ENCODE data around the gene BHLHA15. TPM values are rescaled to one million over a fixed set of nuclear protein-coding genes. Genes with fewer than 3 reads are reported as not detected.

Gene BHLHA15
- total and polyA plus RNA-seq, 2 experiments from 2014 or later: 0.39 to 2.3 TPM

DNA sequence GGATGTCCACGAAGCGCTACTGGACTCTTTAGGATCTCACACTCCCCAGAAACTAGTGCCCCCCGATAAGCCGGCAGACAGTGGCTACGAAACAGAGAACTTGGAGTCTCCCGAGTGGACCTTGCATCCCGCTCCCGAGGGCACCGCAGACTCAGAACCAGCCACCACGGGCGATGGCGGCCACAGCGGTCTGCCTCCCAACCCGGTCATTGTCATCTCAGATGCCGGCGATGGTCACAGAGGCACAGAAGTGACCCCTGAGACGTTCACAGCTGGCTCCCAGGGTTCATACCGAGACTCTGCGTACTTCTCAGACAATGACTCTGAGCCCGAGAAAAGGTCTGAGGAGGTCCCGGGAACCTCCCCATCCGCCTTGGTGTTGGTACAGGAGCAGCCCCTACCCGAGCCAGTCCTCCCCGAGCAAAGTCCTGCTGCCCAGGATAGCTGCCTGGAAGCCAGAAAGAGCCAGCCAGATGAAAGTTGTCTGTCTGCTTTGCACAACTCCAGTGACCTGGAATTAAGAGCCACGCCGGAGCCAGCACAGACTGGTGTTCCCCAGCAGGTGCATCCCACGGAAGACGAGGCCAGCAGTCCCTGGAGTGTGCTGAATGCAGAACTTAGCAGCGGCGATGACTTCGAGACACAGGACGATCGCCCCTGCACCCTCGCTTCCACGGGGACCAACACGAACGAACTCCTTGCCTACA, 17.6 kb upstream of the BHLHA15 start:
- H3K36me3 ChIP-seq (replicated peaks; ENCODE audit: insufficient read depth, low read depth): no peaks in the 10 kb centered on the region
- no peak for TF ChIP-seq EZH2 (IDR thresholded peaks at IDR 0.05; ENCODE audit: borderline replicate concordance)
- TF ChIP-seq EZH2phosphoT487 (IDR thresholded peaks at IDR 0.05; ENCODE audit: low read depth, severe bottlenecking, unreplicated experiment): no peak
- TF ChIP-seq, protein P1, sequence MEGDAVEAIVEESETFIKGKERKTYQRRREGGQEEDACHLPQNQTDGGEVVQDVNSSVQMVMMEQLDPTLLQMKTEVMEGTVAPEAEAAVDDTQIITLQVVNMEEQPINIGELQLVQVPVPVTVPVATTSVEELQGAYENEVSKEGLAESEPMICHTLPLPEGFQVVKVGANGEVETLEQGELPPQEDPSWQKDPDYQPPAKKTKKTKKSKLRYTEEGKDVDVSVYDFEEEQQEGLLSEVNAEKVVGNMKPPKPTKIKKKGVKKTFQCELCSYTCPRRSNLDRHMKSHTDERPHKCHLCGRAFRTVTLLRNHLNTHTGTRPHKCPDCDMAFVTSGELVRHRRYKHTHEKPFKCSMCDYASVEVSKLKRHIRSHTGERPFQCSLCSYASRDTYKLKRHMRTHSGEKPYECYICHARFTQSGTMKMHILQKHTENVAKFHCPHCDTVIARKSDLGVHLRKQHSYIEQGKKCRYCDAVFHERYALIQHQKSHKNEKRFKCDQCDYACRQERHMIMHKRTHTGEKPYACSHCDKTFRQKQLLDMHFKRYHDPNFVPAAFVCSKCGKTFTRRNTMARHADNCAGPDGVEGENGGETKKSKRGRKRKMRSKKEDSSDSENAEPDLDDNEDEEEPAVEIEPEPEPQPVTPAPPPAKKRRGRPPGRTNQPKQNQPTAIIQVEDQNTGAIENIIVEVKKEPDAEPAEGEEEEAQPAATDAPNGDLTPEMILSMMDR (IDR thresholded peaks at IDR 0.05; ENCODE audit: poor library complexity): no peak
- no peak overlapping the region for H3K4me3 ChIP-seq
- peaks cover 2% of the 10 kb centered on the region for H3K79me2 ChIP-seq
- no peak overlapping the region for H2AFZ ChIP-seq
- no peaks in the 10 kb centered on the region for H3K4me1 ChIP-seq (ENCODE audit: insufficient read depth)
- no peak overlapping the region for H3K27ac ChIP-seq
- DNase-seq (ENCODE audit: low spot score): no peak
- H3K4me2 ChIP-seq: no peak overlapping the region
- H4K20me1 ChIP-seq (ENCODE audit: insufficient read depth, poor library complexity, severe bottlenecking): no peaks in the 10 kb centered on the region
- 97% methylated on average over 37 of the region's 37 CpGs for WGBS (ENCODE audit: low lambda C conversion rate, missing lambda C conversion rate)
- no peaks in the 10 kb centered on the region for H3K9me3 ChIP-seq (ENCODE audit: low read depth)
- H3K27me3 ChIP-seq: no peaks in the 10 kb centered on the region
- H3K9me2 ChIP-seq (replicated peaks; ENCODE audit: insufficient read depth): no peaks in the 10 kb centered on the region

- WGBS (ENCODE audit: low lambda C conversion rate, missing lambda C conversion rate): 97% methylated on average over 28 of the region's 28 CpGs
- Histone ChIP-seq H3K79me2 (peaks cover 6% of the 10 kb centered on the region), H3K4me3 (no peak overlapping the region), H3K27ac (no peak overlapping the region), H3K4me2 (no peak overlapping the region), H3K9me2 (replicated peaks; ENCODE audit: insufficient read depth) (no peaks in the 10 kb centered on the region), H3K36me3 (replicated peaks; ENCODE audit: insufficient read depth, low read depth) (no peaks in the 10 kb centered on the region), H3K9me3 (ENCODE audit: low read depth) (no peaks in the 10 kb centered on the region), H2AFZ (no peak overlapping the region), H3K27me3 (no peaks in the 10 kb centered on the region), H3K4me1 (ENCODE audit: insufficient read depth) (no peaks in the 10 kb centered on the region), H4K20me1 (ENCODE audit: insufficient read depth, poor library complexity, severe bottlenecking) (no peaks in the 10 kb centered on the region)
- TF ChIP-seq, protein P1 (IDR thresholded peaks at IDR 0.05; ENCODE audit: poor library complexity): no peak
- TF ChIP-seq EZH2phosphoT487 (IDR thresholded peaks at IDR 0.05; ENCODE audit: low read depth, severe bottlenecking, unreplicated experiment): no peak
- no peak for DNase-seq (ENCODE audit: low spot score)
Measured at GRCh38 chr7:98194186-98194585, 17.1 kb upstream of the BHLHA15 start.

DNA sequence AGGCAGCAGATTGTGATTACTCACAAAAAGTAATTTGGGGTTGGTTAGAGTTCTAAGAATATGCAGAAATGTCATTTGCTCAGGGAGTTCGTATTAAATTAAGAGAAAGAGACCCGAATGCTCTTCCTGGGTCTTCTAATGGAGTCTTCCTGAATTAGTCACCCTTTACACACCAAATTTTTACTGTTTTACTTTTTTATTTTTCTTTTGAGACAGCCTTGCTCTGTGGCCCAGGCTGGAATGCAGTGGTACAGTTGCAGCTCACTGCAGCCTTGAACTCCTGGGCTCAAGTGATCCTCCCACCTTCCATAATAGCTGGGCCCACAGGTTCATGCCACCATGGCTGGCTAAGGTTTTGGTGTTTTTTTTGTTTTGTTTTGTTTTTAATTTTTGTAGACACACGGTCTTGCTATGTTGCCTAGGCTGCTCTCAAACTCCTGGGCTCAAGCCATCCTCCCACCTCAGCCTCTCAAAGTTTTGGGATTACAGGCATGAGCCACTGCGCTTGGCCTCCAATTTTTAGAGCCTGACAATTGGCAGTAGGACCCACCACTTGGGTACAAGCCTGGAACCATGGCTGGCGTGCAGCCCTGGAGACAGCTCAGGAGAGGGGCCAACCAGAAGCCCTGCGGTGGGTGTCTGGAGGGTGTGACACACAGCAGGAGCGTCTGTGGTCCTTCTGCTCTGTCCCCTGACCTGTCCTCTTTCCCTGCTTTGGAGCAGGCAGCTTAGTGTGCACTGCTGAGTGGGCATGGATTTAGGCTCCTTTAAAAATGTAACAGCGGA, 16.4 kb upstream of the BHLHA15 start:
- Histone ChIP-seq H3K27ac (no peak overlapping the region), H3K4me3 (no peak overlapping the region), H3K9me3 (ENCODE audit: low read depth) (no peaks in the 10 kb centered on the region), H2AFZ (no peak overlapping the region), H3K79me2 (peaks cover 12% of the 10 kb centered on the region), H3K27me3 (no peaks in the 10 kb centered on the region), H3K36me3 (replicated peaks; ENCODE audit: insufficient read depth, low read depth) (no peaks in the 10 kb centered on the region), H3K9me2 (replicated peaks; ENCODE audit: insufficient read depth) (no peaks in the 10 kb centered on the region), H3K4me2 (no peak overlapping the region), H3K4me1 (ENCODE audit: insufficient read depth) (no peaks in the 10 kb centered on the region), H4K20me1 (ENCODE audit: insufficient read depth, poor library complexity, severe bottlenecking) (no peaks in the 10 kb centered on the region)
- TF ChIP-seq EZH2phosphoT487 (IDR thresholded peaks at IDR 0.05; ENCODE audit: low read depth, severe bottlenecking, unreplicated experiment) (no peak), EZH2 (IDR thresholded peaks at IDR 0.05; ENCODE audit: borderline replicate concordance) (no peak)
- TF ChIP-seq, protein P1 (IDR thresholded peaks at IDR 0.05; ENCODE audit: poor library complexity): no peak
- 94% methylated on average over 8 of the region's 8 CpGs for whole genome bisulfite sequencing (ENCODE audit: low lambda C conversion rate, missing lambda C conversion rate)
- DNase-seq (ENCODE audit: low spot score): no peak

Measured in hepatocyte (in vitro differentiated cells).